ENCODE measurements around the gene UNC119B.

The UNC119B gene

GRCh38 chr12:120674097-120674636 is 36.1 kb upstream of the UNC119B start:
- H3K27ac ChIP-seq (ENCODE audit: low read length), result no peak overlapping the region
- no peaks in the 10 kb centered on the region for H3K36me3 ChIP-seq (ENCODE audit: control insufficient read depth, insufficient read depth, low read length)
- H3K4me3 ChIP-seq (ENCODE audit: low read length), result no peak overlapping the region
- WGBS (ENCODE audit: insufficient coverage, insufficient read length), result no CpG with 5 or more reads among the region's 6 CpGs
- DNase-seq (ENCODE audit: low read depth, low spot score), result no peak
- no peaks in the 10 kb centered on the region; the same call in 1 of the 2 replicates for H3K4me1 ChIP-seq (ENCODE audit: control insufficient read depth, insufficient read depth, low read length)
- H3K27me3 ChIP-seq (ENCODE audit: control insufficient read depth, insufficient read depth, low read length), result no peaks in the 10 kb centered on the region
- H3K9me3 ChIP-seq (ENCODE audit: control insufficient read depth, insufficient read depth, low read length), result no peaks in the 10 kb centered on the region

- H3K9me3 ChIP-seq (ENCODE audit: control insufficient read depth, insufficient read depth, low read length), result no peaks in the 10 kb centered on the region
- H3K36me3 ChIP-seq (ENCODE audit: control insufficient read depth, insufficient read depth, low read length), result no peaks in the 10 kb centered on the region
- H3K27ac ChIP-seq (ENCODE audit: low read length), result no peak overlapping the region
- WGBS (ENCODE audit: insufficient coverage, insufficient read length), result no CpG with 5 or more reads among the region's 7 CpGs
- peaks cover 4% of the 10 kb centered on the region; the same call in 1 of the 2 replicates for H3K4me1 ChIP-seq (ENCODE audit: control insufficient read depth, insufficient read depth, low read length)
- H3K27me3 ChIP-seq (ENCODE audit: control insufficient read depth, insufficient read depth, low read length), result no peaks in the 10 kb centered on the region
- DNase-seq (ENCODE audit: low read depth, low spot score), result no peak
- H3K4me3 ChIP-seq (ENCODE audit: low read length), result no peak overlapping the region
Observed at GRCh38 chr12:120677765-120678473, 32.3 kb upstream of the UNC119B start.

GRCh38 chr12:120678572-120678971 is 31.7 kb upstream of the UNC119B start:
- Histone ChIP-seq H3K27ac (ENCODE audit: low read length) (no peak overlapping the region), H3K36me3 (ENCODE audit: control insufficient read depth, insufficient read depth, low read length) (no peaks in the 10 kb centered on the region), H3K4me1 (ENCODE audit: control insufficient read depth, insufficient read depth, low read length) (peaks cover 4% of the 10 kb centered on the region; the same call in 1 of the 2 replicates), H3K4me3 (ENCODE audit: low read length) (no peak overlapping the region), H3K9me3 (ENCODE audit: control insufficient read depth, insufficient read depth, low read length) (no peaks in the 10 kb centered on the region), H3K27me3 (ENCODE audit: control insufficient read depth, insufficient read depth, low read length) (no peaks in the 10 kb centered on the region)
- DNase-seq (ENCODE audit: low read depth, low spot score), result no peak
- WGBS (ENCODE audit: insufficient coverage, insufficient read length), result no CpG with 5 or more reads among the region's 8 CpGs

GRCh38 chr12:120680165-120680738 is 30.0 kb upstream of the UNC119B start:
- Histone ChIP-seq H3K27ac (ENCODE audit: low read length) (no peak overlapping the region), H3K4me3 (ENCODE audit: low read length) (no peak overlapping the region), H3K36me3 (ENCODE audit: control insufficient read depth, insufficient read depth, low read length) (no peaks in the 10 kb centered on the region), H3K4me1 (ENCODE audit: control insufficient read depth, insufficient read depth, low read length) (peaks cover 4% of the 10 kb centered on the region; the same call in 1 of the 2 replicates), H3K27me3 (ENCODE audit: control insufficient read depth, insufficient read depth, low read length) (no peaks in the 10 kb centered on the region), H3K9me3 (ENCODE audit: control insufficient read depth, insufficient read depth, low read length) (no peaks in the 10 kb centered on the region)
- no peak for DNase-seq (ENCODE audit: low read depth, low spot score)
- no CpG with 5 or more reads among the region's 5 CpGs for WGBS (ENCODE audit: insufficient coverage, insufficient read length)

- H3K27me3 ChIP-seq (ENCODE audit: control insufficient read depth, insufficient read depth, low read length), result no peaks in the 10 kb centered on the region
- DNase-seq (ENCODE audit: low read depth, low spot score), result no peak
- WGBS (ENCODE audit: insufficient coverage, insufficient read length), result no CpG with 5 or more reads among the region's 8 CpGs
- peaks cover 4% of the 10 kb centered on the region; the same call in 1 of the 2 replicates for H3K4me1 ChIP-seq (ENCODE audit: control insufficient read depth, insufficient read depth, low read length)
- no peaks in the 10 kb centered on the region for H3K36me3 ChIP-seq (ENCODE audit: control insufficient read depth, insufficient read depth, low read length)
- no peaks in the 10 kb centered on the region for H3K9me3 ChIP-seq (ENCODE audit: control insufficient read depth, insufficient read depth, low read length)
- no peak overlapping the region for H3K27ac ChIP-seq (ENCODE audit: low read length)
- H3K4me3 ChIP-seq (ENCODE audit: low read length), result no peak overlapping the region
Observed at GRCh38 chr12:120684523-120684932, 25.7 kb upstream of the UNC119B start.

- Histone ChIP-seq H3K27ac (ENCODE audit: low read length) (no peak overlapping the region), H3K36me3 (ENCODE audit: control insufficient read depth, insufficient read depth, low read length) (no peaks in the 10 kb centered on the region), H3K4me3 (ENCODE audit: low read length) (no peak overlapping the region), H3K27me3 (ENCODE audit: control insufficient read depth, insufficient read depth, low read length) (no peaks in the 10 kb centered on the region), H3K9me3 (ENCODE audit: control insufficient read depth, insufficient read depth, low read length) (no peaks in the 10 kb centered on the region), H3K4me1 (ENCODE audit: control insufficient read depth, insufficient read depth, low read length) (no peaks in the 10 kb centered on the region)
- no peak for DNase-seq (ENCODE audit: low read depth, low spot score)
- WGBS (ENCODE audit: insufficient coverage, insufficient read length), result no CpG with 5 or more reads among the region's 3 CpGs
Observed at GRCh38 chr12:120685522-120685921, 24.7 kb upstream of the UNC119B start.

GRCh38 chr12:120686151-120686689 is 24.0 kb upstream of the UNC119B start:
- no peak overlapping the region for H3K27ac ChIP-seq (ENCODE audit: low read length)
- DNase-seq (ENCODE audit: low read depth, low spot score), result peak; percentile 90
- no peaks in the 10 kb centered on the region for H3K36me3 ChIP-seq (ENCODE audit: control insufficient read depth, insufficient read depth, low read length)
- no CpG with 5 or more reads among the region's 46 CpGs for WGBS (ENCODE audit: insufficient coverage, insufficient read length)
- no peaks in the 10 kb centered on the region for H3K4me1 ChIP-seq (ENCODE audit: control insufficient read depth, insufficient read depth, low read length)
- peak overlapping the region; percentile 95; the same call in 1 of the 2 replicates for H3K4me3 ChIP-seq (ENCODE audit: low read length)
- no peaks in the 10 kb centered on the region for H3K9me3 ChIP-seq (ENCODE audit: control insufficient read depth, insufficient read depth, low read length)
- H3K27me3 ChIP-seq (ENCODE audit: control insufficient read depth, insufficient read depth, low read length), result no peaks in the 10 kb centered on the region

- no CpG with 5 or more reads among the region's 84 CpGs for WGBS (ENCODE audit: insufficient coverage, insufficient read length)
- DNase-seq (ENCODE audit: low read depth, low spot score), result peak; percentile 86
- peak within 1 kb of the TSS; percentile 95 for H3K4me3 ChIP-seq (ENCODE audit: low read length)
- H3K9me3 ChIP-seq (ENCODE audit: control insufficient read depth, insufficient read depth, low read length), result no peaks in the 10 kb centered on the region
- no peaks in the 10 kb centered on the region for H3K4me1 ChIP-seq (ENCODE audit: control insufficient read depth, insufficient read depth, low read length)
- no peak within 1 kb of the TSS for H3K27ac ChIP-seq (ENCODE audit: low read length)
- no peaks in the 10 kb centered on the region for H3K27me3 ChIP-seq (ENCODE audit: control insufficient read depth, insufficient read depth, low read length)
- no peaks in the 10 kb centered on the region for H3K36me3 ChIP-seq (ENCODE audit: control insufficient read depth, insufficient read depth, low read length)
Observed at GRCh38 chr12:120686690-120687577, 23.3 kb upstream of the UNC119B start, which contains the start of gene MLEC. Gene MLEC, plus strand, starts transcription at chr12:120687149. Its CDS starts 148 bp downstream, at chr12:120687297.

- no peaks in the 10 kb centered on the region for H3K27me3 ChIP-seq (ENCODE audit: control insufficient read depth, insufficient read depth, low read length)
- peak overlapping the region; percentile 95 for H3K4me3 ChIP-seq (ENCODE audit: low read length)
- H3K9me3 ChIP-seq (ENCODE audit: control insufficient read depth, insufficient read depth, low read length), result no peaks in the 10 kb centered on the region
- WGBS (ENCODE audit: insufficient coverage, insufficient read length), result no CpG with 5 or more reads among the region's 31 CpGs
- H3K4me1 ChIP-seq (ENCODE audit: control insufficient read depth, insufficient read depth, low read length), result peaks cover 1% of the 10 kb centered on the region; the same call in 1 of the 2 replicates
- no peaks in the 10 kb centered on the region for H3K36me3 ChIP-seq (ENCODE audit: control insufficient read depth, insufficient read depth, low read length)
- DNase-seq (ENCODE audit: low read depth, low spot score), result no peak
- no peak overlapping the region for H3K27ac ChIP-seq (ENCODE audit: low read length)
Observed at GRCh38 chr12:120687578-120688289, 22.5 kb upstream of the UNC119B start.
